GM12865 (cell line): Measurements from ENCODE around the gene MUC6.

ENCODE experiments used
- DNase-seq: peaks from one replicate; pipeline ENCODE4 v3.0.0; 2010; ENCODE audit warnings: low read depth
- H3K4me3 ChIP-seq: 2 replicates; pipeline ENCODE4 v1.5.1; 2011; ENCODE audit warnings: mild to moderate bottlenecking, low read depth, low read length, control low read depth
- CTCF ChIP-seq: IDR thresholded peaks from 2 replicates; pipeline ENCODE4 v1.5.1; 2011; ENCODE audit warnings: low read length, control low read depth, low read depth, inconsistent platforms; ENCODE audit not compliant: insufficient read depth; ENCODE audit errors: missing control alignments

The MUC6 gene

GRCh38 chr11:1036303-1036923 lies at the start of gene MUC6:
TSS of gene MUC6 (minus strand) at chr11:1036718. CDS start at chr11:1036655, 63 bp downstream.
- DNase-seq, result no peak
- H3K4me3 ChIP-seq, result no peak within 1 kb of the TSS
- no peak for TF ChIP-seq CTCF

GRCh38 chr11:1085440-1086170 lies 49.1 kb upstream of the MUC6 start:
- no peak for DNase-seq
- TF ChIP-seq CTCF, result no peak
- no peak overlapping the region for H3K4me3 ChIP-seq

- DNase-seq, result no peak
- H3K4me3 ChIP-seq, result no peak overlapping the region
- no peak for TF ChIP-seq CTCF
Observed at GRCh38 chr11:1084561-1085439, 48.3 kb upstream of the MUC6 start.

GRCh38 chr11:1083621-1084551 lies 47.4 kb upstream of the MUC6 start:
- DNase-seq, result no peak
- no peak overlapping the region for H3K4me3 ChIP-seq
- no peak for TF ChIP-seq CTCF

- H3K4me3 ChIP-seq, result no peak overlapping the region
- TF ChIP-seq CTCF, result no peak
- no peak for DNase-seq
Observed at GRCh38 chr11:1082728-1083620, 46.5 kb upstream of the MUC6 start.
